D341Med (cell line): ENCODE results near the gene SNAPC3.
"Not testable (repeated sequence)": the region's sequence is repeated elsewhere in the genome, so short reads cannot be mapped to it uniquely, and the experiment has no call there.

Source experiments
- DNase-seq: peaks from one replicate; pipeline ENCODE4 v3.0.0; 2012; ENCODE audit warnings: low spot score

Gene SNAPC3

DNA sequence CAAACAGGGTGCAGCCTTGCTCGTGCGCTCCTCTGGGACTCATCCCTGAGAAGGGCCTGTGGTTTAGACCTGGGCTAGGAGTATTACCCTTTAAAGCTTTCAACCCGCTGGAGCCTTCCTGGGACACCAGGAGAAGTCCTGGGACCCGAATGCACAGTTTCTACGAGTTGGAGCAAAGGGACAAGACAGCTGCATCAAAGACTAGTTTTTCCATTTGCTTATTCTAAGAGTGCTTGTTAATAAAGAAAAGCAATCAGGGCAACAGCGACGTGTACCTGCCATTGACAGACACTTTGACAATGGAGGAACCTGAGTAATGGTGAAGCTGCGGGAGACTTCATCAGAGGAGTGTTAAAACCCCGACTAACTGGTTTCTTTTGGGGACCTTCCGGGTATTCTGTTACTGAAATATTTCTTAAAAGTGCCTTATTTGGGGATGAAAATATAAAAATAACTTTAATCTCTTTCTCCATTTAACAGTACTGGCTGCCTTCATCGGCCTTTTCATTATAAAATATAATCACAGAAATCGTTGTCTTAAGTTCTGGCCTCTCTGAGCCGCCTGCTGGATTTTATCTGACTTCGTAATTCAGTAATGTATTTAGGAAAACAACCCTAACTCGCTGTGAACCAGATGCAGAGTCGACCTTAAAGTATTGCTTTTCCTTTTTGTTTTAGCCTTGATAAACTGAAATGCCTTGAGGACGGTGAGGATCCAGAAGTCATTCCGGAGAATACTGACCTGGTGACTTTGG lies 732 bp downstream of the SNAPC3 start:
- no peak for DNase-seq

DNA sequence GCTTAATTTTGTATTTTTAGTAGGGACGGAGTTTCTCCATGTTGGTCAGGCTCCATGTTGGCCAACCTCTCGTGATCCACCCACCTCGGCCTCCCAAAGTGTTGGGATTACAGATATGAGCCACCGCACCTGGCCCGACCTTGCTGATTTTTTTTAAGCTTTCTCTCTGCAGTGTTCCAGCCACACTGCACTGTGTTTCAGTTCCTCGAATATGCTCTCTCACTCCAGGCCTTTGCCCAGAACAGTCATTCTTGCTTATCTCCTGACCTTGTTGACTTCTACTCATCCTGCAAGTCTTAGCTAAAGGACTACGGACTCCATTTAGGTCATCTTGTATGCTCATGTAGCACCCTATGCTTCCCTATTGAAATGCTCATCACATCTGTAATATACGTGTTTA lies 3.3 kb downstream of the SNAPC3 start:
- DNase-seq, result no peak

DNA sequence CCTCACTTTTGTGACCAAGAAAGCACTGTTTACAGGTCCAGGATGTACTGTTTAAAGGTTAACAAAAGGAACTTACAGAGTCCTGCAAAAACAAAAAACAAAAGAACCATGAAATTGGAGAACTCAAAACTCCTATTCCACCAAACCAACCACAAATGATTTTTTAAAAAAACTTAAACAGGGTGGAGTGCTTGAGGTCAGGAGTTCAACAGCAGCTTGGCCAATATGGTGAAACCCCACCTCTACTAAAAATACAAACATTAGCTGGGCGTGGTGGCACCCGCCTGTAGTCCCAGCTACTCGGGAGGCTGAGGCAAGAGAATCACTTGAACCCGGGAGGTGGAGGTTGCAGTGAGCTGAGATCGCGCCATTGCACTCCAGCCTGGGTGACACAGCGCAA lies 5.0 kb downstream of the SNAPC3 start:
- DNase-seq, result not testable (repeated sequence)

DNA sequence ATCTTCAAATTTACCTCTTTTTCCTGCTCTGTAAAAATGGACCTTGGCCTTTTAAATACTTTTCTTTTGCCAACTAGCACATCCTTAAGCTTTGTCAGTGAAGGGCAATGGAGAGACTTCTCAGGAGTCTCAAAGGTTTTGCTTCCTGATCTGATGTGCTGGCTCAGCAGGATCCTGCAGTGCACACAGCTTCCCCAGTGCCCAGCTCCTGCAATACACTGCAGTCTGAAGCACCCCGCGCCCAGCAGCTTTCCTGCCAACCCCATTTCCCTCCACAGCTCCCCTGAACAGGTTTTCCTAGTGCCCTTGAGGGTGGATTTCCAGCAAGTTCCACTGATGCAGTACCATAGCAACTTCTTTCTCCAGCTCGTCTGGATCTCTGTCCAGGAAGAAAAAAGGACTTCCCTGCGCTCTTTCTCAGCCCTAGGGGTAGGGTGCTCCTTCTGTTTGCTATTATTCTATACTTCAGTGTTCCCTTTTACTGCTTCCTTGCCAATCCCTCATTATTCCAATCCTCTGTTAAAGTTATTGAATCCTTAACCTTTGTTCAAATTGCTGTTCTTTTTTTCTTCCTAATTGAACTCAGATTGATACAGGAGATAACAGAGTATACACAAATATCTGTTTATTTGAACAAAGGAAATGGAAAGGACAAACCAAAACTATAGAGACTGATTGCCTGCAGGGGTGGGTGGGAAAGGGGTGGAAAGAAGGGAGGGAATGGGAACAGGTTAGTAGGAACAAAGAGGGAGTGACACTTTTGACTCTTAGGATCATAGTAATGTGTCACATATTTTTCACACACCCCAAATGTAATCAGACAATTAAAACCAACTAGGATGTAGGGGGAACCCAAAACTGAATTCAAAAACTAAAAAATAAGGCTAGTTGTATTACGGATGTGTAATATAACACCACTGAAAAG lies 8.5 kb downstream of the SNAPC3 start:
- no peak for DNase-seq

DNA sequence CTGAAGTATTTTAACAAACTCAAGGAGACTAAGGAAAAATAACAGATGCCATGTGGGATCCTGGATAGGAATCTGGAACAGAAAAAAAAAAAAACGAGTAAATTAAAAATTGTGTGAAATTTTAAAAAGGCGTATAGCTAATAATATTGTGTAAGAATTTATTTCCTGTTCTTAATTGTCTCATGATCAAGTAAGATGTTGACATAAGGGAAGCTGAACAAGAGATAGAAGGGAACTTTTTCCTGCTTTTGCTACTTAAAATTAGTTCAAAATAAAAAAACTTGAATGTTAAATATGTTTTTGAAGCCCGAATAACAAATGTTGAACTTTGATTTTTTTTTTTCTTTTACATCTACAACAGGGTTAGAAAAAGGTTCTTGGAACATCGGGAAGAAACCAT lies 10.5 kb downstream of the SNAPC3 start:
- DNase-seq, result no peak

DNA sequence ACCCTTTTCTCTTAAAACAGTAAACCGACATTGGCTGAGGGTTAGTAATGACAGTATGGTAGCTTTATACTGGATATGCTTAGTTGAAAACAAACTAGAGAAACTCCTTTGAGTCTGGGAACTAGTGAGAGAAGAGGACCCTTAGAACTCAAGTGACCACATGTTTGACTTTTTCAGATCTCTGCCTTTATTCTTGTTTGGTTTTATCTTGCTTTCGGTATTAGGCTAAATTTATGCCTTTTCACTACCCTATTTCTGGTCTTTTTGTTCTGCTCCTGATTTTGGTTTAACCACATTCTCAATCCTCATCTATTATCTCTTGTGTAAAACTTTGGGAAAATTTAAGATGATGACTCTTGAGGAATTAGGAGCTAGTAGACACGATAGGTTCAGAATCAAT lies 11.0 kb downstream of the SNAPC3 start:
- no peak for DNase-seq

DNA sequence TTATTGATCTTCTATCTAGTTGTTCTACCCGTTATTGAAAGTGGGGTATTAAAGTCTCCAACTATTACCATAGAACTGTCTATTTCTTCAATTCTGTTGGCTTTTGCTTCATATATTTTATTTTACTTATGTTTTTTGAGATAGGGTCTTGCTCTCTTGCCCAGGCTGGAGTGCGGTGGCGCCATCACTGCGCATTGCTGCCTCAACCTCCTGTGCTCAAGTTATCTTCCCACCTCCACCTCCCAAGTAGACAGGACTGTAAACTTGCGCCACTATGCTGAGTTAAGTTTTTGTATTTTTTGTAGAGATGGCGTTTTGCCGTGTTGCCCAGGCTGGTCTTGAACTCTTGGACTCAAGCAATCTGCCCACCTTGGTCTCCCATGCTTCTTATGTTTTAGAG lies 16.2 kb downstream of the SNAPC3 start:
- no peak for DNase-seq

DNA sequence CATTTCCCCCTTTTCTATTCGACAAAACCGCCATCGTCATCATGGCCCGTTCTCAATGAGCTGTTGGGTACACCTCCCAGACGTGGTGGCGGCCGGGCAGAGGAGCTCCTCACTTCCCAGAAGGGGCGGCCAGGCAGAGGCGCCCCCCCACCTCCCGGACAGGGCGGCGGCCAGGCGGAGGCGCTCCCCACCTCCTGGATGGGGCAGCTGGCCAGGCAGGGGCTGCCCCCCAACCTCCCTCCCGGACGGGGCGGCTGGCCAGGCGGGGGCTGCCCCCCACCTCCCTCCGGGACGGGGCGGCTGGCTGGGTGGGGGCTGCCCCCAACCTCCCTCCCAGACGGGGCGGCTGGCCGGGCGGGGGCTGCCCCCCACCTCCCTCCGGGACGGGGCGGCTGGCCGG lies 19.2 kb downstream of the SNAPC3 start:
- not testable (repeated sequence) for DNase-seq

DNA sequence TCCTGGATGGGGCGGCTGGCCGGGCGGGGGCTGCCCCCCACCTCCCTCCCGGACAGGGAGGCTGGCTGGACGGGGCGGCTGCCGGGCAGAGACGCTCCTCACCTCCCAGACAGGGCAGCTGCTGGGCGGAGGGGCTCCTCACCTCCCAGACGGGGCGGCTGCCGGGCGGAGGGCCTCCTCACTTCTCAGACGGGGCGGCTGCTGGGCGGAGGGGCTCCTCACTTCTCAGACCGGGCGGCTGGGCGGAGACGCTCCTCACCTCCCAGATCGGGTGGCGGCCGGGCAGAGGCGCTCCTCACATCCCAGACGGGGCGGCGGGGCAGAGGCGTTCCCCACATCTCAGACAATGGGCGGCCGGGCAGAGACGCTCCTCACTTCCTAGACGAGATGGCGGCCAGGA lies 19.6 kb downstream of the SNAPC3 start:
- DNase-seq, result not testable (repeated sequence)

DNA sequence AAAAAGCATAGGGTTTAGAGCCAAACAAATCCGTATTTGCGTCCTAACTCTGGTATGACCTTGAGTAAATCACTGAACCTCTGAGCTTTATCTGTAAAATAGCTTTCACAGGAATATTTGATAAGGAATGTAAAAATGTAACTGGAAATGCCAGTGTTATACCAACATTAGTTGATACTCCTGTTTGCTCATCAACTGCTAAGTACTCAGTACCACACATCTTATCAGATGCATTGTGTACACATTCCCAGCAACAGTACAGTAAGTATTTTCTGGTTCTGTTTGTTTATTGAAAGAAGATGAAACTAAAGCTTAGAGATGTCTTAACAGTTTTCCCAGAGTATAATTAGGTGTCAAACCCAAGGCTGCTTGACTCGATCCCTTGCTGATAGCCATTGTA lies 21.5 kb downstream of the SNAPC3 start:
- no peak for DNase-seq

DNA sequence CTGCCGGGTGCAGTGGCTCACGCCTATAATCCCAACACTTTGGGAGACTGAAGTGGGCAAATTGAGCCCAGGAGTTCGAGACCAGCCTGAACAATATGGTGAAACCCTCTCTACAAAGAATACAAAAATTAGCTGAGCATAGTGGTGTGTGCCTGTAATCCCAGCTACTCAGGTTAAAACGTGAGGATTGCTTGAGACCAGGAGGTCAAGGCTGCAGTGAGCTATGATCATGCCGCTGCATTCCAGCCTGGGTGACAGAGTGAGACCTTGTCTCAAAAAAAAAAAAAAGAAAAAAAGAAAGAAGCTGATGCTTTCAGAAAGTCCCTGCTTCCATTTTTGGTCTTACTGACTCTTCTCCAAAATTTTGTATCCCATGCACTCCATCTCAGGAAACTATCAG lies 31.3 kb downstream of the SNAPC3 start:
- DNase-seq, result no peak

DNA sequence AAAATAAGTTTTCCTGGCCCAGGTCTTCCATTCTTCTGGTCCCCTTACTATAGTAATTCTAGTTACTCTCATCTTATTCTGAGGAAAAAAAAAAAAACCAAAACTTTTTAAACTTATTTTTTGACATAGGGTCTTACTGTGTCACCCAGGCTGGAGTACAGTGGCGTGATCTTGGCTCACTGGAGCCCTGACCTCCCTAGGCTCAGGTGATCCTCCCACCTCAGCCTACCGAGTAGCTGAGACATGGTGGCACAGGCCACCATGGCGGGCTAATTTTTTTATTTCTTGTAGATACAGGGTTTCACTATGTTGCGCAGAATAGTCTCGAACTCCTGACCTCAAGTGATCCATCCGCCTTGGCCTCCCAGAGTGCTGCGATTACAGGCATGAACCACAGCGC lies 38.4 kb downstream of the SNAPC3 start:
- DNase-seq, result no peak

DNA sequence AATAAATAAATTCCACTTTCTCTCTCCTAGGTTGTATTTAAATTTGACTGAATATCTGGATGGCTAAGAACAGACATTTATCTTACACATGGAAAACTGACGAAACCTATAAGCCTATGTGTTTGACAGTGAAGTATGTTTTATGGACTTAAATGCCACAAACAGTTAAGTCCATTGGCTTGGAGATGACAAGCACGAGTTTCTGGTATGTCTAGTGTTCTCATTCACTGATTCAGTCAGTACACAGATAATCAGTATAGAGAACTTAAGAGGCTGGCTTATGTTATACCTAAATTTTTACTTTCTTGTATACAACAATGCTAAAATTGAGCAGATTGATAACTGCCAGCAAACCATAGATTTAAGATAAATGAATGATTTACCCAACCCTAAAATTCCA lies 38.9 kb downstream of the SNAPC3 start:
- no peak for DNase-seq

DNA sequence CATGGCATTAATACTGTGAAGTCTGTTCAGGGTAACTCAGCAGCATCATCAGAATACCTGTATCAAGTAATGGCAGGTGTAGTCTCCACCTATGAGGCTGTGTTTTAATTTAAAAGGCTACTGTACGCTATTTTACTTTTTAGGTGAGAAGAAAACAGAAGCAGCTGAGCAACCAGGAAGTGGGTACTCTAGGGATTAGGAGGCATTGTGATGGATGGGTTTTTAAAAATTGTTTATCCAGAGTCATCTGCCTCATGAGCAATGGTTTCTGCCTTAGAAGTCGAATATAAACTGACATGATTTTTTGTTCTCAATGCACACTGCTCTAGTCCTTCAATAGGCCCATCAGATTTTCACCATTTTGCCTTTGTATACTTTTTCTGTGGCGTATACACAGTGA lies 45.5 kb downstream of the SNAPC3 start:
- DNase-seq, result no peak

DNA sequence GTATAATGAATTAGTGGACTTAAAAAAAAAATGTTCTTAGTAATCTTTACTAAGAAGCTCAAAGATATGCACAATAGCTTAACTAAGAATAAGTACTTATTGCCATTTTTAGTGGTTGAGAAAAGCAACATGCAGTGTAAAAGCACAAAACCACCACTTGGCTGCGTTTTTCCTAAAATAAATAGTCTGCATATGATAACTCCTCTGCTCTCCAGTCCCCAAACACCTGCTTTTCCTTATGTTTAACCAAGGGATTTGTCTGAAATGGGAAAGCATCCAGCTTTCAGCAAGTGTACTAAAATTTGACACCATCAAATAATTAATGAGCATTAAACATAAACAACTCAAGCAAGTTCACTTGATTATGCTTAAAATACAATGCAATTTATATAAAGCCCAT lies 46.7 kb downstream of the SNAPC3 start:
- DNase-seq, result no peak

DNA sequence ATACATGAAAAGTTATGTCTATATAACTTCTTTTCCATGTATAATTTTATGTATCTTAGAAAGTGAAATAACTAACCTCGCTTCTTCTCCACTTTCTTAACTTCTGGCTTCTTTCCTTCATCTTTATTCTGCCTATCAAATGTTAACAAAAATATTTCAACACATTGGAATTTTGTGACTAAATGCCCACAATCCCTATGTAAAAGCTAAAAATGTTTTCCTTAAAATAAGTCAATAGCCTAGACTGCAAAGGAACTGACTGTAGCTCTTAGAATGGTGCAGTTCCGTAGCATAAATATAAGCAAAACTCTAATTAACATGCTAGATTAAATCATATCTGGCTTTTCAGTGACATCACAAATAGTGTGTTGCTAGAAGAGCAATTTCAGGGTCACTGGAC lies 47.2 kb downstream of the SNAPC3 start:
- no peak for DNase-seq

DNA sequence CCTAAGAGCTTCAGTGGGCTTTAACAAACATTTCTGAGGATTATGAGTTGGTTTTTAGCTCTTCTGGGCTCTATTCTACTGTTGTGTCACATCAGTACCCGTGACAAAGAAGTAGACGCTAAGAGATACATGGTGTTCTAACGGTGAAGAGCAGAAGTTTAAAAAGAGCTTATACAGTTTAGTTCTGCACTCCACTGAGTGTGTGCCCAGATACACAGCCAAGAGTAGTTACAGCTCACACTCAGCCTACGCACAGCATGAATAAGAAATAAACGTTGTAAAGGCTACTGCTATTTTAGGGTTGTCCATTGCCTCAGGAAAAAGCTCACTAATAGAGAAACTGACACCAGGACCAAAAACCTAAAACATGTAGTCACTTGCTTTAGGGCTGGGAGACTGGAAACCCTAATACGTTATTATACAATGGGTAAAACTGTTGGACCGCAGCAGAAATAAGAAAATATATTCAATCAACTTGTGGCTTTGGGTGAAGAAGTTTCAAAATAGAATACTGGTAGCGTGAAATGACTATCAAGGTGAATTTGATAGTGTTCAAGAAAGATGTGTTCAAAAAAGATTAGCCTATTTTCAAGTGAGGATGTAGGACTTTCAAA lies 53.4 kb downstream of the SNAPC3 start:
- no peak for DNase-seq

DNA sequence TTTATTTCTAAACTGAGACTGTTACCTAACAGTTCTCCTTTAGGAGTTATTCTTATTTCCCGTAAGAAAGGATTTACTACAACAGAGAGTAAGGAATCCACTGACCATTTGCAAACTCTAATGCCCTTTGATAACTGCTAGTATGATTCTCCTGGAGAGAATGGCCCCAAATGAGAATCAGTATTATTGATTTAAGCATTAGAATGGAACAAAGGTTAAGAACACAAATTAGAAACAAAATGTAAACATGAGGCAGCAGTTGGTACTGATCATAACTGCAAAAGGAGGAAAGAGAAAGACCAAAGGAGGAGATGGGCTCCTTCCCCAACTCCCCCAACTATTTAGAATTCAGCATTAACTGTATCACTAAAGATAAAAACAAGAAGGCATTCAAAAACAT lies 57.4 kb downstream of the SNAPC3 start:
- DNase-seq, result no peak

DNA sequence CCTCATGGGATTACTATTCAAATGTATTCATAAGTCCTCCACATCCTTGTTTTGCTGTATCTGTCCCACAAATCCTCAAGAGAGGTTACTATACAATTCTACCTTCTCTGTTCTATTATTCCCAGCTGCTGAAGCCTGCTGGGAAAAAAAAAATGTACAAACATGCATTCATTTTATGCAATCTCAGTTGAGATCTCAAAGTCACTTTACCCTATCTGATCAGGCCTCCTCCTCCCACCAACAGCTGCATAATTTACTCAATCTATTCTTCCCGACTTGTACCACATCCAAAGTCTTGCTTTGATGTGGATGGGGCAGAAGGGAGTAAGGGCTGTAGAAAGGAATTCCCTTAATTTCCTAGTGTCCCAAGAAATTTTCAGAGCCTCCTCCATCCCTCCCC lies 59.5 kb downstream of the SNAPC3 start:
- no peak for DNase-seq

DNA sequence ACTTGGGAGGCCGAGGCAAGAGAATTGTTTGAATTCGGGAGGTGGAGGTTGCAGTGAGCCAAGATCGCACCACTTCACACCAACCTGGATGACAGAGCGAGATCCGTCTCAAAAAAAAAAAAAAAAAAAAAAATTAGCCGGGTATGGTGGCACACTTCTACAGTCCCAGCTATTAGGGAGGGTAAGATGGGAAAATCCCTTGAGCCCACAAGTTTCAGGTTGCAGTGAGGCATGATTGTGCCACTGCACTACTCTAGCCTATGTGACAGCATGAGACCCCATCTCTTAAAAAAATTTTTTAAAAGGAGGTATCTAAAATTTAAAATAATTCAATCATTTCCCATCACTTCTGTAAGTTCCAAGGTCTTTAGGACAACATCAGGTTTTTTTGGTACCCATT lies 62.1 kb downstream of the SNAPC3 start:
- DNase-seq, result no peak

DNA sequence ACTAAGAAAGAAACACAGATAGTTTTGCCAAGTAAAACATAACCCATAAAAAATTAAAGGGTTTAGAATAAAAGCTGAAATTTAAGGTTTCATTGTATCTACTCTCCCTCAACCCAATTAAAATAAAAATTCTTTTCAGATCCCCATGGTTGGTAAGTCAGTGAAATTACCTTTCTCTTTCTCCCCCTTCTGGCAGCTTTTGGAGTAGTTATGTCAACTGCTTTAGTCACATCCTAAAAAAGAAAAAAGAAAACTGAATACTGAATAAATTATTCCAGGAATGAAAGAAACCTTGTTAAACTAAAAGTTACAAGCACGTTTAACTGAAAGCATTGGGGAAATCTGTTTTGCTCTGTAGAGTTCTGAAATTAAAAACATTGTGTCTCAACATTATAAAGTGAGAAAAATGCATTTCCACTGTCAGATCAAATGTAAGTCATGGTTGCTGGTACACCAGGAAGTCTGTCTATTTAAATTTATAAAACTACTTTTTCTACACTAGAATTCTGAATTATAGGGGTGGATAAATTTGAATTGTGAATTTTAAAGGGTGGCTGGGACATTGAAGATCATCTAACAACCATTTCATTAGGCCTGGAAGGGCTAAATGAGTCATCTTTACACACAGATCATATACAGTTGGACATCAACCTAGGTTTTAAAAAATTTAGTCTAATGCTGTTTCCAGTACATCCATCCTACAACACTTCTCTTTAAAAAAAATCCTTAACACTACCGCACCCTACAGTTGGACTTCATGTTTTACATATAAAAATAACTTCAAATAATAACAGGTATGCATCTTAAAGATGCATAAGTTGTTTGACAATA lies 63.4 kb downstream of the SNAPC3 start:
- DNase-seq, result peak; percentile 10

DNA sequence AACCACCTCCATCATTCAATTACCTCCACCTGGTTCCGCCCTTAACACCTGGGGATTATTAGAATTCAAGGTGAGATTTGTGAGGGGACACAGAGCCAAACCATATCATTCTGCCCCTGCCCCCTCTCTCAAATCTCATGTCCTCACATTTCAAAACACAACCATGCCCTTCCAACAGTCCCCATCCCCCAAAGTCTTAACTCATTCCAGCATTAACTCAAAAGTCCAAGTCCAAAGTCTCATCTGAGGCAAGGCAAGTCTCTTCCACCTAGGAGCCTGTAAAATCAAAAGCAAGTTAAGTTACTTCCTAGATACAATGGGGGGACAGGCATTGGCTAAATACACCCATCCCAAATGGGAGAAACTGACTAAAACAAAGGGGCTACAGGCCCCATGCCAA lies 69.3 kb downstream of the SNAPC3 start:
- DNase-seq, result no peak
